NCI-H1436 (cell line): Measurements from ENCODE around the gene ELN.
"Not testable (repeated sequence)": the region's sequence is repeated elsewhere in the genome, so short reads cannot be mapped to it uniquely, and the experiment has no call there.

ENCODE experiments used
- DNase-seq: peaks from one replicate; lab custom pipeline; 2025; lab: John Stamatoyannopoulos, UW

Gene ELN

DNA sequence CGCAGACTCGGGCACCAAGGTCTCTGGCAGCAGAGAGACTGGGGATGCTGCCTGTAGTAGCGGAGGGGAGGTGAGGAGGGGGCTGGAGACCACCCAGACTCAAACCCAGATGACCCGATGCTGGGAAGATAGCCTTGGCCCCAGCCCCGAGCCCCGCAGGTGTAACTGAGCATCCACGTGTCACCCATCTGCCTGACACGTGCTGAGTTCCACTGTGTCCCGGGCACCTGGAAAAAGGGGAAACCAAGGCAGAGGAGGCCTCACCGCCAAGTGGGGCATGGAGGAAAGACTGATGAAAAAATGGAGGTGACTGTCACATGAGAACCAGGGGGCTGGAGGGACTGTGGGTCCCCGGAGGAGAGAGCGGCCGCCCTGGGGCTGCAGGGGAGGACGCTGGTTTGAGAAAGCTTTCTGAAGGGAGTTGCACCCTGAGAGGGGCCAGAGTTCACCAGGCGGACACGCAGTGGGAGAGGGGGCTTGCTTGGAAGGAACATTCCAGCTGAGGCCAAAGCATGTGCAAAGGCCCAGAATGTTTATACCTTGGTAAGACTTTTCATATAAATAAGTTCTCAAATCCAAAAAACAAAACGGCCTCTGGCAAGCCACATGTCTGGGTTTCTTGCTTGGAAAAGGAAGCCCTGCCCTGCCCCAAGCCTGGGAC is 27.4 kb upstream of the ELN start:
- no peak for DNase-seq

- no peak for DNase-seq
Observed at GRCh38 chr7:74001150-74001494, 26.9 kb upstream of the ELN start.

DNA sequence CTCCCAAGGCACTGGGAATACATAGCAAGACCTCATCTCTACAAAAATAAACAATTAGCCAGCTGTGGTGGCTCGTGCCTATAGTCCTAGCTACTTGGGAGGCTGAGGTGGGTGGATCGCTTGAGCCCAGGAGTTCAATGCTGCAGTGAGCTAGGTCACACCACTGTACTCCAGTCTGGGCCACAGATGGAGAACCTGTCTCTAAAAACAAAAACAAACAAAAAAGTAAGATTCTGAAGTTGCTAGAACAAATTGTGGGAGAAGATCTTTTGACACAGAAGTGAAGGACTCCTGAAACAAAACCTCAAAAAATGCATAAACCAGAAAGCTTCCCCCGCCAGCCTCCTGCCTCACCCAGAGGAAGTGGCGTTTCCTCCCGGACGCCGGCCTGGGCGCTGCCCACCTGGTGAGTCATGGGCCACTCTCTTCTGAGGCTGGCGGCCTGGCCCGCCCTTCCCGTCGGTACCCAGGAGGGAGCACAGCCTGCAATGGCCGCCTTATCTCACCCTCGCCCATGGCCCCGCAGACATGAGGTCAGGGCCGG is 25.4 kb upstream of the ELN start:
- no peak for DNase-seq

GRCh38 chr7:74003621-74004020 is 24.4 kb upstream of the ELN start:
- DNase-seq: no peak

GRCh38 chr7:74006032-74006431 is 21.9 kb upstream of the ELN start:
- DNase-seq: no peak

DNA sequence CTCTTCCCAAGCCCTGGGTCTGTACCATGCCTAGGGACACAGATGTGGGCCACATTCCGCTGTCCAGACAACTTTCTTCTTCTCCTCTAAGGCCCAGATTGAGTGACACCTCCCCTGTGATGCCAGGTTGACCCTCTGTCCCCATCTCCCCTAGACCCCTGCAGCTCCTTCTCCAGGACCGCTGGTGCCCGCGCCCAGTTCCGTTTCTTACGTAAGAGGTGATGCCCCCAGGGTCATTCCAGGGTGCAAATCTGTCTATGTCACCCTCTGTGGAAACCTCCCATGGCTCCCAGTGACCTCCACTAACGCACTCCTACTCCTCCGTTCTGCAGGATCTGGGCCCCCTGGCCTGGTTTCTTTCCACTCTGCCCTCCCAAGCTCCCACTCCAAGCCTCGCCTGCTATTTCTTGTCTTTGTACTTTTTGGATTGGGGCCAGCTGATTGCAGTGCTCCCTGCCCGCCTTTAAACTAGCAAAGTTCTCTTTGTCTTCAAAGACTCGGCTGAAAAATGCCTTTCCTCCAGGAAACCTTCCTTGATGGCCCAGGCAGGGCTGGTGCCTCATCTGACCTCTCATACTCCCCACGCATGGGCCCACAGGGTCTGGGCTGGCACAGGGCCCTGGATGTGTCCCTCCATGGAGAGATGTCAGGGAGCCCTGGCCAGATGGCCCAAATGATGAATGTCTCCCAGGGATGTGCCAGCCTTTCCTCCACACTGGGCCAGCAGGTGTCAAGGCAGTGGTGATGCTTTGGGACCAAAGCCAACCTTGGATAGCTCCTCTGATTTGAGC is 21.3 kb upstream of the ELN start:
- DNase-seq: no peak

GRCh38 chr7:74007242-74007567 is 20.8 kb upstream of the ELN start:
- DNase-seq: no peak

DNA sequence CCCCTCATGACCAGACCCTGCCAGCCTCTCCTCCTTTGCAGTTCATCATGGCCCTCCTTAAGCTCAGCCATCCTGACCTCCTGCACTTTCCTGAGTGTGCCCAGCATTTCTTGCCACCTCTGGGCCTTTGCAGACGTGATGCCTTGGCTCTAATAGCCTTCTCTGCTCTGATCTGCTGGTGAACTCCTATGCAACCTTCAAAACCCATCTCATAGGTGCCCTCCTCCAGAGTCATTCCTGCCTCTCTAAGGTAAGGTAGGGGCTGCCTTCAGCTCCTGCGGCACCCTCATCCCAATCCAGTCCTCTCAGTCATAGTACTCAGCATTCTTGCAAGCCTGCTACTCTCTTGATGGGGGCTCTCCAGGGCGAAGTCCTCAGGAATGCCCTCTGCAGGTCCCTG is 19.3 kb upstream of the ELN start:
- DNase-seq: no peak

DNA sequence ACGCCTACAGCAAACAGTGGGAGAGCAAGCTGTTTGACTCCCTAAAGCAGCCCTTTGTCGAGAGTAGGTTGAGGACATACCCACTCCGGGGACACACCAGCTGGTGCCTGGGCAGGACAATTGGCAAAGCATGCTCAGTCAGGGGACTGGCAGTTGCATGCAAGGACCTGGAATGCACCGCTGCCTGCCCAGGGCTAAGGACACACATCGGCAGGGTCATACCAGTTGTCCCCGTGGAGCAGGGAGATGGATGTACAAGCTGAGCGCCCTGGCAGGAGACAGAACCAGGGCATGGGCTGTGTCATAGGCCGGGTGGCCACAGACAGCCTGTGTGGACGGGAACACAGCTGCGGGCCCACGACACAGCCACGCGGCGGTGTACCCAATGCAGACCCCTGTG is 18.3 kb upstream of the ELN start:
- DNase-seq: no peak

- no peak for DNase-seq
Observed at GRCh38 chr7:74010407-74010806, 17.6 kb upstream of the ELN start.

DNA sequence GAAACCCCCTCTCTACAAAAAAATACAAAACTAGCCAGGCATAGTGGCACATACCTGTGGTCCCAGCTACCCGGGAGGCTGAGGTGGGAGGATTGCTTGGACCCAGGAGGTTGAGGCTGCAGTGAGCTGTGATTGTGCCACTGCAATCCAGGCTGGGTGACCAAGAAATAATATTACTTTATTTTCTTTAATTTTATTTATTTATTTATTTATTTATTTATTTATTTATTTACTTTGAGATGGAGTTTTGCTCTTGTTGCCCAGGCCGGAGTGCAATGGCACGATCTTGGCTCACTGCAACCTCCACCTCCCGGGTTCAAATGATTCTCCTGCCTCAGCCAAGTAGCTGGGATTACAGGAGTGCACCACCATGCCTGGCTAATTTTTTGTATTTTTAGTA is 16.6 kb upstream of the ELN start:
- not testable (repeated sequence) for DNase-seq

GRCh38 chr7:74012842-74013249 is 15.1 kb upstream of the ELN start:
- DNase-seq: no peak

DNA sequence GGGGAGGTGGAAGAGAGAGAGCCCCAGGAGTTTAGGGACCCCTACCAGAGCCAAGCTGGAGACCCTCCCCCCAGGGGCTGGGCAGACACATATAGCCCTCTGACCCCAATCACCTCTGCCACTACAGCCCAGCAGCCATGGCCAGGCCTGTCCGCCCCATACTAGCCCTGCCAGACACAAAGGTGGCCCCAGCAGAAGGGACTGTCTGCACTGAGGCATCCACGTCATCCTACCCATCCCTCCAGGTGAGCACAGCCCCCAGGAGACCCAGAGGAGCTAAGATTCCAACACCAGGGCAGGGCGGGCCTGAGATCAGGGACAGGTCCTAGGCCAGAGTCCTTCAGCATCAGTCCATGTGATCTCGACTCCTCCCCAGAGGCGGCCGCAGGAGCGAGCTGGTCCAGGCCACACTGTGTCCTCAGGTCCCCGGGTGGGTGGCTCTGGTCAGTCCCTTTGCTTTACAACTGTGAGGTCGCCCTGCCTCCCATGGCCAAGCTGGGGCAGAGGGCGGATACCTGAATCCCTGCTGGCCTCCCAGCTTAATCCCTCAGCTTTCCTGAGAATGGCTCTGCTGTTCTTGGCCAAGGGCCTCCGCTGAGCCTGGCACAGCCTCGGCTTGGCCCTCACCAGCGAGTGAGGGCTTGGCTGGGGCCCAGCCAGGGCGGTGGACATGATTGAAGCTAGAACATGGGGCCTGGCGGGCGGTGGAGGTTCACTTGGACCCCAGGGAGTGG is 14.3 kb upstream of the ELN start:
- no peak for DNase-seq

GRCh38 chr7:74014931-74015330 is 13.0 kb upstream of the ELN start:
- no peak for DNase-seq

- DNase-seq: no peak
Observed at GRCh38 chr7:74015670-74016069, 12.3 kb upstream of the ELN start.

- no peak for DNase-seq
Observed at GRCh38 chr7:74017125-74017524, 10.8 kb upstream of the ELN start.

DNA sequence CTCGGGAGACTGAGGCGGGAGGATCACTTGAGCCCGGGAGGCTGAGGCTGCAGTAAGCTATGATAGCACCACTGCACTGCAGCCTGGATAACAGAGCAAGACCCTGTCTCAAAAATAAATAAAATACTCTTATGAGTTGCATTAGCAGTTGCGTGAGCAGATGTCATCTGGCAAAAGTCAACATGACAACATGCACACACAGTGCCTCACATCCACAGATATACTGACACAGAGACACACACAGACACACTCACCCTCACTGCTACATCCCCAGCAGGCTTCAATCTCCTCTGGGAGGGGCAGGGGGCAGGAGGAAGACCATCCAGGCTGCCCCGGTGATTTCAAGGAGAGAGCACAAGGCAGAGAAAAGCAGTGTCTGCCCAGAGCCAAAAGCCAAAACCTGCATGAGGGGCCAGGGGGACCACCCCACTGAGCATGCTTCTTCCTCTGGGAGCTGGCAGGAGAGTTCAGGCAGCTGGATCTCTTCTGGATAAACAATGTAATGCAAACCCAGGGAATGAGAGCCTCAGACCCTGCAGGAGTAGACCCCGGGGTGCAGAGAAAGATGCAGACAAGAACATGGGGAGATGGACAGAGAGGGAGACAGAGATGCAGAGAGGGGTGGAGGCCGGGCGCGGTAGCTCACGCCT is 9.6 kb upstream of the ELN start:
- no peak for DNase-seq

DNA sequence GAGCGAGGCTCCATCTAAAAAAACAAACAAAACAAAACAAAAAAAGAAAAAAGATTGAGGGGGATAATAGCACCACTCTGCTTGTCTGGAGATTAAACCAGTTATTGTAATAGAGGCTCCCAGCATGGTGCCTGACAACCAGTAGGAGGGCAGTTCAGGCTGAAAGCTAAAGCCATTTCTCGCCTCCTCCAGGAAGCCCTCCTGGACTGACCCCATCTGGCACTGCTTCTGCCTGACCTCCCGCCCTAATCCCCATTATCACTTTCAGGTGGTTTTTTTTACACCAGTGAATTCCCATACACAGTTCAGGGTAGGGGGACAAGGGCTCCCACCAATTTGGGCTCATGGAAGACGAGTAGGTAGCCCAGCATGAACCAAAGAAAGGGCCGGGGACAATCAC is 8.8 kb upstream of the ELN start:
- DNase-seq: no peak

DNA sequence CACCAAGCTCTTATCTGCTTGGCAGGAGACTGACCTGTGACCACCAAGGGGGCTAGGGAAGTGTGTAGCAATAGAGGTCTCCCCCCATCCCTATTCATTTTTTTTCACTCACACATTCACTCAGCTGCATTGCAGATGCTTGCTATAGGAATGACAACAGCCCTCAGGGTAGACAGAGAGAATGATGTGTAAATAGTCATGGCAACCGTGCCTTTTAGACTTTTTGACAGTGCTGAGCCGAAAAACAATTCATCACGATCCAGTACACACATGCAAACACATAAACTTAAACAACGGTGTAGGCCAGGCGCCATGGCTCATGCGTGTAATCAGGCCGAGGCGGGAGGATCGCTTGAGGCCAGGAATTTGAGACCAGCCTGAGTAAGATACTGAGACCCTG is 7.6 kb upstream of the ELN start:
- DNase-seq: no peak

- DNase-seq: no peak
Observed at GRCh38 chr7:74021546-74022320, 6.2 kb upstream of the ELN start.

GRCh38 chr7:74022507-74022906 is 5.5 kb upstream of the ELN start:
- no peak for DNase-seq

- DNase-seq: no peak
Observed at GRCh38 chr7:74023092-74023536, 4.9 kb upstream of the ELN start.
